ENCODE data around the gene CARS2.

The CARS2 gene

GRCh38 chr13:110644892-110645521, 60.9 kb downstream of the CARS2 start:
- Histone ChIP-seq H4K20me1 (ENCODE audit: low read depth, low read length) (no peaks in the 10 kb centered on the region), H3K4me2 (ENCODE audit: low read depth, low read length, poor library complexity, severe bottlenecking) (no peak overlapping the region), H3K9me2 (replicated peaks; ENCODE audit: insufficient read depth, low read length) (no peaks in the 10 kb centered on the region), H3K27me3 (ENCODE audit: low read length) (no peaks in the 10 kb centered on the region), H3K9me3 (ENCODE audit: insufficient read depth, low read length) (no peaks in the 10 kb centered on the region), H3K79me2 (ENCODE audit: insufficient read depth, low read length) (no peaks in the 10 kb centered on the region), H3K36me3 (ENCODE audit: low read length) (no peaks in the 10 kb centered on the region), H3F3A (ENCODE audit: insufficient read depth) (no peaks in the 10 kb centered on the region), H2AFZ (ENCODE audit: low read depth, low read length, severe bottlenecking) (no peak overlapping the region), H3K4me3 (ENCODE audit: insufficient read depth, low read length, poor library complexity, severe bottlenecking) (no peak overlapping the region), H3K27ac (ENCODE audit: low read depth, low read length) (no peak overlapping the region), H3K9ac (ENCODE audit: low read length) (no peak overlapping the region)
- TF ChIP-seq EZH2phosphoT487 (conservative IDR thresholded peaks at IDR 0.05; ENCODE audit: low read length), result no peak
- TF ChIP-seq CTCF (IDR thresholded peaks at IDR 0.05; ENCODE audit: insufficient read depth, low read length, poor library complexity, severe bottlenecking), result peak; percentile 22

GRCh38 chr13:110643768-110644421, 62.0 kb downstream of the CARS2 start:
- H3K4me2 ChIP-seq (ENCODE audit: low read depth, low read length, poor library complexity, severe bottlenecking), result no peak overlapping the region
- H3K27me3 ChIP-seq (ENCODE audit: low read length), result no peaks in the 10 kb centered on the region
- no peak overlapping the region for H3K4me3 ChIP-seq (ENCODE audit: insufficient read depth, low read length, poor library complexity, severe bottlenecking)
- no peak overlapping the region for H2AFZ ChIP-seq (ENCODE audit: low read depth, low read length, severe bottlenecking)
- 0 out of 2 replicates have a peak overlapping the region, but pooled peaks have one; percentile 20 for H3K27ac ChIP-seq (ENCODE audit: low read depth, low read length)
- H4K20me1 ChIP-seq (ENCODE audit: low read depth, low read length), result no peaks in the 10 kb centered on the region
- H3F3A ChIP-seq (ENCODE audit: insufficient read depth), result no peaks in the 10 kb centered on the region
- H3K9me3 ChIP-seq (ENCODE audit: insufficient read depth, low read length), result no peaks in the 10 kb centered on the region
- H3K36me3 ChIP-seq (ENCODE audit: low read length), result no peaks in the 10 kb centered on the region
- no peaks in the 10 kb centered on the region for H3K9me2 ChIP-seq (replicated peaks; ENCODE audit: insufficient read depth, low read length)
- H3K79me2 ChIP-seq (ENCODE audit: insufficient read depth, low read length), result no peaks in the 10 kb centered on the region
- no peak overlapping the region for H3K9ac ChIP-seq (ENCODE audit: low read length)
- TF ChIP-seq EZH2phosphoT487 (conservative IDR thresholded peaks at IDR 0.05; ENCODE audit: low read length) (no peak), CTCF (IDR thresholded peaks at IDR 0.05; ENCODE audit: insufficient read depth, low read length, poor library complexity, severe bottlenecking) (no peak)

- Histone ChIP-seq H3K9me2 (replicated peaks; ENCODE audit: insufficient read depth, low read length) (no peaks in the 10 kb centered on the region), H3K27ac (ENCODE audit: low read depth, low read length) (0 out of 2 replicates have a peak overlapping the region, but pooled peaks have one; percentile 20), H3K79me2 (ENCODE audit: insufficient read depth, low read length) (no peaks in the 10 kb centered on the region), H3K9me3 (ENCODE audit: insufficient read depth, low read length) (no peaks in the 10 kb centered on the region), H3F3A (ENCODE audit: insufficient read depth) (no peaks in the 10 kb centered on the region), H4K20me1 (ENCODE audit: low read depth, low read length) (no peaks in the 10 kb centered on the region), H3K4me2 (ENCODE audit: low read depth, low read length, poor library complexity, severe bottlenecking) (no peak overlapping the region), H3K4me3 (ENCODE audit: insufficient read depth, low read length, poor library complexity, severe bottlenecking) (no peak overlapping the region), H3K36me3 (ENCODE audit: low read length) (no peaks in the 10 kb centered on the region), H3K27me3 (ENCODE audit: low read length) (no peaks in the 10 kb centered on the region), H2AFZ (ENCODE audit: low read depth, low read length, severe bottlenecking) (no peak overlapping the region), H3K9ac (ENCODE audit: low read length) (no peak overlapping the region)
- TF ChIP-seq CTCF (IDR thresholded peaks at IDR 0.05; ENCODE audit: insufficient read depth, low read length, poor library complexity, severe bottlenecking), result no peak
Observed at GRCh38 chr13:110643324-110643723, 62.6 kb downstream of the CARS2 start.
